HEK293 (cell line): ENCODE results near the gene ABLIM2.

Experiments used
- CTCF ChIP-seq: fragments of 450-650 bp; formaldehyde crosslinking; IDR thresholded peaks from 2 replicates; pipeline ENCODE4 v1.5.1; 2016; ENCODE audit warnings: missing biosample characterization, missing genetic modification characterization
- HOXC10 ChIP-seq: sonication (generic); formaldehyde crosslinking; IDR thresholded peaks from 2 replicates; pipeline ENCODE4 v1.8.1; 2023; ENCODE audit warnings: mild to moderate bottlenecking, missing genetic modification reagents
- KLF1 ChIP-seq: fragments of 450-650 bp; formaldehyde crosslinking; IDR thresholded peaks from 2 replicates; pipeline ENCODE4 v1.5.1; 2016; ENCODE audit warnings: missing biosample characterization, missing genetic modification characterization
- PATZ1 ChIP-seq: fragments of 450-650 bp; formaldehyde crosslinking; IDR thresholded peaks from 2 replicates; pipeline ENCODE4 v1.5.1; 2016; ENCODE audit warnings: missing biosample characterization, missing genetic modification characterization
- ZFP37 ChIP-seq: fragments of 450-650 bp; formaldehyde crosslinking; IDR thresholded peaks from 2 replicates; pipeline ENCODE4 v1.5.1; 2016; ENCODE audit warnings: missing biosample characterization, missing genetic modification characterization
- ZNF121 ChIP-seq: fragments of 450-650 bp; formaldehyde crosslinking; IDR thresholded peaks from 2 replicates; pipeline ENCODE4 v1.5.1; 2016; ENCODE audit warnings: missing biosample characterization, missing genetic modification characterization
- ZNF214 ChIP-seq: fragments of 450-650 bp; formaldehyde crosslinking; IDR thresholded peaks from 2 replicates; pipeline ENCODE4 v1.5.1; 2017; ENCODE audit warnings: missing biosample characterization, mild to moderate bottlenecking, missing genetic modification characterization, borderline replicate concordance
- ZNF549 ChIP-seq: fragments of 450-650 bp; IDR thresholded peaks from 2 replicates; pipeline ENCODE4 v1.5.1; 2018; ENCODE audit warnings: missing biosample characterization, missing genetic modification characterization, mild to moderate bottlenecking, inconsistent platforms, moderate library complexity
- ZNF664 ChIP-seq: fragments of 450-650 bp; formaldehyde crosslinking; IDR thresholded peaks from 2 replicates; pipeline ENCODE4 v1.5.1; 2016; ENCODE audit warnings: missing biosample characterization, missing genetic modification characterization
- ZNF776 ChIP-seq: fragments of 450-650 bp; formaldehyde crosslinking; IDR thresholded peaks from 2 replicates; pipeline ENCODE4 v1.5.0; 2017; ENCODE audit warnings: missing biosample characterization, missing genetic modification characterization, borderline replicate concordance

DNA sequence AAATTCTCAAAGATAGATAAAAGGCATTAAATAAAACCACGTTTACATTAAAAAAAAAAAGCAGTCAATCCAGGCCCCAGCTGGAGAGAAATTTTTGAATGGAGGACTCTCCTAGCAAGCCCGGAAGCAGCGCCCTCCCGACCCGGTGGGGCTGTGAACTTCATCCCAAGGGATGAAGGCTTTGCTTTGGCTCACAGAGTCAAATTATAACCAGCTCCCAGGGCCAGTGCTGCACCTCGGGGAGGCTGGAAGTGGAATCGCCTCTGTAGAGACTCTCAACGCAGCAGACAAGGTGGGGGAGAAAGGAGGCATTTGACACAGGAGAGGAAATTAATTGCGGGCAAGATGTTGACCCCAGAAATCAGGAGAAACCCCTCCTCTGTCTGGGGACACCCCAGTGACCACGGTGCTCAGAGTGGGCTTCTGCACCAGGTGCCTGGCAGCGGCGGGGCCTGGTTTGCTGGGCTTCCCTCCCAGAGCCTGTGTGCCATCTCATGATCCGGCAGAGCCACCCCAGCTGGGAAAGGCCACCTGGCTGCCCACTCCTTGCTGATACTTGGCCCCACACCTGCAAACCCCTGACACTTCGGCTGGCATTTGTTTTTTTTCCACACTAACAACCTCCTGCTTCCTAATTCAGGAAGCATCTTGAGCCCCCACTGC, 71.7 kb downstream of the ABLIM2 start:
- TF ChIP-seq ZNF664 (tag by site-specific recombination) (no peak), ZFP37 (tag by site-specific recombination) (no peak), HOXC10 (CRISPR knock-in tag) (no peak), ZNF776 (tag by site-specific recombination) (no peak), CTCF (tag by site-specific recombination) (no peak), ZNF549 (tag by site-specific recombination) (no peak), PATZ1 (tag by site-specific recombination) (no peak), ZNF214 (no peak), KLF1 (tag by site-specific recombination) (no peak), ZNF121 (tag by site-specific recombination) (no peak)
